GM21717 (cell line): Measurements from ENCODE around the gene LRRD1.
"Not testable (repeated sequence)": the region's sequence is repeated elsewhere in the genome, so short reads cannot be mapped to it uniquely, and the experiment has no call there.

Experiments
- ATAC-seq: cut with Tn5 transposase; IDR thresholded peaks from one replicate; pipeline ENCODE4 v1.9.1; 2021; ENCODE audit warnings: mild to moderate bottlenecking, moderate library complexity; ENCODE audit not compliant: unreplicated experiment

LRRD1 gene

DNA sequence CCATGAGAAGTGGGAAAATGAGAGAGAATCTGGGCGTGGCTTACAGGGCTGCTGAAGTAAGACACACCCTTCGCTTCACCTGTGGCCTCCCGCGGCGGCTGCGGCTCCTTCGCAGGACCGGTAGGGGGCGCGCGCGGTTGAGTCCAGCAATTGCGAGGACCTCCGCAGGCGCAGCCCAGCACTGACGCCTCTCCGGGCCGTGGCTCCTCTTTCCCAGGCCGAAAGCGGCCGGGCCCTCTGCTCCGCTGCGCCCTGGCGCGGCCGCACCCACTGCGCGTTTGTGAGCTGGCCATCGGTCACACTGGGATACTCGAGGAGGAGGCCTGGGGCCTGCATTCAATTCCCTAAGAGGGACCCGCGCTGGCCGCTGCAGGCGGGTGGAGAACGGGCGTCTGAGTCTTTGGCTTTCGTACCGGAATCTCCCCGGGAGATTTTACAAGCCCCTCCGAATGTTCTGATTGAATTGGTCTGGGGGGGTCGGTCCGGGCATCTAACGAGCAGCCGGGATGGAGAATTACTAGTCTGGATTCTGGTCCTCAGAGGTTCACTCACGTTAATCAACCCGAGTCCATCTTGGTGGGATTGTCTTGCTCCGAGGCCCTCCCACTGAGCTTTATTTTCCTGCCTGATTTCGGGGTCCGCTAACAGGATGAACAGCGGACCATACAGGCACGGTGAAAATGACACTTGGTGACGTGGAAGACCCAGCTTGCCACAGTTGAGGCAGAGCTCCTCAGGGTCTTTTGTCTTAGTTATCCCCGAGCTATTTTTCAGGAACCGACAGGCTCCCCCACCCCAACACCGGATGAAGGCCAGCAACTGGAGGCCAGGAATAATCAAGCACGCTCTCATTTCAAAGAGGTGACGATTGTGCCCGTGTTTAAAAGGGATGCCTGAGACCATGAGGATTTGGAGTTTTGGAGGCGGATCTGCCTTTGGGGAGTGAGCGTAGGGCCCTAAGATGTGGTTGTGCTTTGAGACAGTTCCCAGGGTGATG lies at the start of gene LRRD1:
Gene LRRD1 (minus strand): TSS at position 215 of the 997 bp plus-strand sequence. CDS start 13,940 bp downstream, outside the sequence.
- ATAC-seq, result peak; percentile 99

DNA sequence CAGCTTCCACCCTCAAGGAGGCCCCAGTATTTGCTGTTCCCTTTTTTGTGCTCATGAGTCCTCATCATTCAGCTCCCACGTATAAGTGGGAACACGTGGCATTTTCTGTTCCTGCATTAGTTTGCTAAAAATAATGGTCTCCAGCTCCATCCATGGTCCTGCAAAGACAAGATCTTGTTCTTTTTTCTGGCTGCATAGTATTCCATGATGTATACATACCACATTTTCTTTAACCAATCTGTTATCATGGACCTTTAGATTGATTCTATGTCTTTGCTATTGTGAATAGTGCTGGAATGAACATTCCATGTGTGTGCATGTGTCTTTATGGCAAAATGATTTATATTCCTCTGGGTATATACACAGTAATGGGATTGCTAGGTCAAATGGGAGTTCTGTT lies 49.8 kb upstream of the LRRD1 start:
- ATAC-seq, result no peak

DNA sequence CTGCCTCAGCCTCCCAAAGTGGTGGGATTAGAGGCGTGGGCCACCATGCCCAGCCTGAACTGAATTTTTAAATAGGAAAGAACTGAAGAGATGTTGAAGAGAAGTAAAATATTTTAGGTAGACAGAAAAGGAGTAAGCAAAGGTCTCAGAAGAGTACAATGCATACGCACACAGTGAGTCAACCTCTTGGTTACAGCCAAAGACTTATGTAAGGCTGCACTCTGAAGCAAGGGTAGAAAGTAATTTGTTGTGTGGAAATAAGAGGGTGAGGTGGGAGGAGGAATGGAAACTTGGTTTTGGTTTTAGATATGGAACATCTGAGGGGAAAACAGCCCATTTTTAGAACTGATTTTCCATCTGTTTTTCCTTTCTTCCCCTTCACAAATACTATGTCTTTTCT lies 49.2 kb upstream of the LRRD1 start:
- ATAC-seq, result no peak

DNA sequence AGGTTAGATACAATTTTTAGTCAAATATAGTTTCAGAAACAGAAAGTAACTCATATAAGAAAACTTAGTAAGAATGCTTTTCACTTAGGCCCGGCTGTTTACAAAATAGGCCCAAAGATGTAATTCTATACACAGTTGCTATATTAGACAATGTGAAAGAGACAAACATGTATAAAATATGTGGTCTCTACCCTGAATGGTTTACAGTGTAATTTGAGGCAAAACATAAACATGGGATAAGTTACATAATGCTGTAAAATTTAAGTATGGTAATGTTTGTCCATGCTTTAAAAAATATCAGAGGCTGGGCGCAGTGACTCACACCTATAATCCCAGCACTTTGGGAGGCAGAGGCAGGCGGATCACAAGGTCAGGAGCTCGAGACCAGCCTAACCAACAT lies 48.0 kb upstream of the LRRD1 start:
- no peak for ATAC-seq

DNA sequence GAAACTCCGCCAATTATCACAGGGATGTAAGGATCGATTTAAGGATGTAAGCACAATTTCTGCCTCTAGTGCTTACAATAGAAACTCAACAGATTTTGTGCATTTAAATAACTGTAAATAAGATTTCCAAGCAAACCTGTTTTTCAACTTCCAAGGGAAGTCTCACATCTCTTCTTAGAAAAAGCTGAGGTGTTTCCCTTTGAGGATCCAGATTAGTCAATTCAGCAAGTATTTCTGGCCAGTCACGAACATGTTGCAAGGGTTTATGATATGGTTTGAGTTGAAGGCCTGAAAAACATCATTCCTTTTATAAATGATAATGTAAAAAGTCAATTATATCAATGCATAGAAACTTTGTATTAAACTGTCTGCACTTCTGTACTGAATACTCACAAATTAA lies 42.8 kb upstream of the LRRD1 start:
- no peak for ATAC-seq

DNA sequence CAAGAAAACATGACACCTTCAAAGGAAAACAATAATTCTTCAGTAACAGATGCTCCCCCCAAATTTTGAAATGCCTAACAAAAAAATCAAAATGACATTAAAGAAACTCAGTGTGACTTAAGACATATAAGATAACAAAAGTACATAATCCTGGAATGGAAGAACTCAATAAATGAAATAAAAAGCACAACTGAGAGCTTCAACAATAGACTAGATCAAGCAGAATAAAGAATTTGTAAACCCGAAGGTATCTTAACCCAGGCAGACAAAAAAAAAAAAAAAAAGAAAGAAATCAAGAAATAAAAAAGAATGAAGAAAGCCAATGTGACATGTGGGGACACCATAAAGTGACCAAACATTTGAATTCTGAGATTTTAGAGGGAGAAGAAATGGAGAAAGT lies 27.7 kb upstream of the LRRD1 start:
- ATAC-seq, result no peak

DNA sequence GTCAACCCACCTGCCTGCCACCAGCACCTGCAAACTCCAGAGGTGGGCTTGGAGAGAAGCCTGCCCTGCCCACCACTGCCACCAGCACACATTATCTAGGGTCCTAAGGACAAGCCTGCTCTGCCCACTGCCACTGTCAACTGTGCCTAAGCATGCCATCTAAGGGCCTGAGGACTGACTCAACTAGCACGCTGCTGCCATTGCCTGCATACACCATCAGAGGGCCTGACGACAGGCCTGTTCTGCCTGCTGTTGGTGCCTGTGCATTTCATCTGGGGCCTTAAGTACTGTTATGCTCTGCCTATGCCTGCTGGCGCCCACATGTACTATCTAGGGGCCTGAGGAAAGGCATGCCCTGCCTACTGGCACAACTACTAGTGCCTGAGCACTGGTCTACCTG lies 27.0 kb upstream of the LRRD1 start:
- ATAC-seq, result no peak

DNA sequence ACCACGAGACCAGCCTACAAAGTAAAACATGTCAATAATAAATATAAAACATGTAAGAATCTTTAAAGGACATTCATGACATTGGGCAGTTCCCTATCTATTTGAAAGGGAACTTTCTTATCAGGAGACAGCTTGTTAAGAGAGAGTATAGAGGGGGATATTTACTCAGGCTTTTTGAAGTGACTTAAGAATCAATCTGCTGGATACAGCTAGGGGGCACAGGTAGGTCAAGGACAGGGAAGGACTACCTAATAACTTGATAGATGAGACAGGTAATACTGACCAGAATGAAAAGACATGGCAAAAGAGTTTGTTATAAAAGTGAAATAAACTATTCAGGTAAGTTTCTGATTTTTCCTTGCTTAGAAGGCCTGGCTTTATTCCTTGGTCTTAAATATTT lies 21.8 kb upstream of the LRRD1 start:
- ATAC-seq, result no peak

DNA sequence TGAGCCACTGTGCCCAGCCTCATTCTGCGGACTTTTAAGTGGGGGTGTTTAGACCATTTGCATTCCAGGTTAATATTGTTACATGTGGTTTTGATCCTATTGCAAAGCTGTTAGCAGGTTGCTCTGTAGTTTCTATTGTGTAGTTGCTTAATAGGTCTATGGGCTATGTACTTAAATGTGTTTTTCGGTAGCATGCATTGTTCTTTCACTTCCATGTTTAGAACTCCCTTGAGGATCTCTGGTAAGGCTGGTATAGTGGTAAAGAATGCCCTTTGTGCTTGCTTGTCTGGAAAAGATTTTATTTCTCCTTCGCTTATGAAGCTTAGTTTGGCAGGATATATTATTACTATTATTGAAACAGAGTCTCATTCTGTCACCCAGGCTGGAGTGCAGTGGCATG lies 13.4 kb upstream of the LRRD1 start:
- no peak for ATAC-seq

DNA sequence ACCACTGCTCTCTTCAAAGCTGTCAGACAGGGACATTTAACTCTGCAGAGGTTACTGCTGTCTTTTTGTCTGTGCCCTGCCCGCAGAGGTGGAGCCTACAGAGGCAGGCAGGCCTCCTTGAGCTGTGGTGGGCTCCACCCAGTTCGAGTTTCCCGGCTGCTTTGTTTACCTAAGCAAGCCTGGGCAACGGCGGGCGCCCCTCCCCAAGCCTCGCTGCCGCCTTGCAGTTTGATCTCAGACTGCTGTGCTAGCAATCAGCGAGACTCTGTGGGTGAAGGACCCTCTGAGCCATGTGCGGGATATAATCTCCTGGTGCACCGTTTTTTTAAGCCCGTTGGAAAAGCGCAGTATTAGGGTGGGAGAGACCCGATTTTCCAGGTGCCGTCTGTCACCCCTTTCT lies 10.3 kb upstream of the LRRD1 start:
- ATAC-seq, result not testable (repeated sequence)

DNA sequence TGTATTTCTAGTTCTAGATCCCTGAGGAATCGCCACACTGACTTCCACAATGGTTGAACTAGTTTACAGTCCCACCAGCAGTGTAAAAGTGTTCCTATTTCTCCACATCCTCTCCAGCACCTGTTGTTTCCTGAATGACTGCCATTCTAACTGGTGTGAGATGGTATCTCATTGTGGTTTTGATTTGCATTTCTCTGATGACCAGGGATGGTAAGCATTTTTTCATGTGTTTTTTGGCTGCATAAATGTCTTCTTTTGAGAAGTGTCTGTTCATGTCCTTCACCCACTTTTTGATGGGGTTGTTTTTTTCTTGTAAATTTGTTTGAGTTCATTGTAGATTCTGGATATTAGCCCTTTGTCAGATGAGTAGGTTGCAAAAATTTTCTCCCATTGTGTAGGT lies 5.4 kb upstream of the LRRD1 start:
- not testable (repeated sequence) for ATAC-seq

DNA sequence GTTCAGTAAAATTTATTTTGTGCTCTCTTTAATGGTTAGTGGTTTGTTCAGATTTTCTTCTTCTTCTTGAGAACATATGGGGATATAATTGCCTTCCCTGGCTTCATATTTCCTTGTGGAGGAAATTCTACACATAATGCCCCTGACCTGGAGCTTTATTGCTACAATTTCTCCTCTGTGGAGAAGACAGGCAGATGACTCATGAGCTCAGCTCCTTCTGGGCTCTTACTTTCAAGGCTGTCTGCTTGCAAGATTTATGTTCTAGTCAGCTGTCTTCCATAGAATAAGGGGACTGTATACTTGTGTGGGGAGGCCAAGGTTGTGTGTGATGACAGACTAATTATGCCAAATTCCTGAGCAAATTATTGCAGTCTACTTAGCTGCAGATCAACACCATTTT lies 1.6 kb downstream of the LRRD1 start:
- ATAC-seq, result no peak

DNA sequence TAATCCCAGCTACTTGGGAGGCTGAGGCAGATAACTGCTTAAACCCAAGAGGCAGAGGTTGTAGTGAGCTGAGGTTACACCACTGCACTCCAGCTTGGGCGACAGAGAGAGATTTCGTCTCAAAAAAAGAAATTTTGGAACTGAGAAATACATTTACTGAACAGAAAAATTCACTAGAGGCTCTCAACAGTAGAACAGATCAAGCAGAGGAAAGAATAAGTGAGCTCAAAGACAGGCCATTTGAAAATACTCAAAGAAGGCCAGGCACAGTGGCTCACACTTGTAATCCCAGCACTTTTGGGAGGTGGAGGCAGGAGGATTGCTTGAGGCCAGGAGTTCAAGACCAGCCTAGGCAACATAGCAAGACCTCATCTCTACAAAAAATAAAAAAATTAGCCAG lies 9.4 kb downstream of the LRRD1 start:
- not testable (repeated sequence) for ATAC-seq

DNA sequence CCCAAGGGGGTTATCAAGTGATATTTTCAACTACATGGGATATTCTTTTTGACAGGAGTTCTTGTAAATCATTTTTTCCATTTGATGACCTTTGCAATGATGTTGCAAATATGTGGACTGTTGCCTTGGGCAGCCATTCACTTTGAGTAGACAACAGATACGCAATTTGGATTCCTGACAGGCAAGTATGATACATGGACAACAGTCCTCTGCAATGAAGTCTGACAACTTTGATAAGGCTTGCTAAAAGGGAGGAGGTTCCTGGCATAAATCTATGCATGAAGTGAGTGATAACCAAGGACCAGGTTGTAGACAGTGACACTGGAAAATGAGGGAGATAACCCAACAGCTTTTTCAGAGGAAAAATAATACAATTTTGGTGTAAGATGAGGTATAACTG lies 17.7 kb downstream of the LRRD1 start:
- no peak for ATAC-seq

DNA sequence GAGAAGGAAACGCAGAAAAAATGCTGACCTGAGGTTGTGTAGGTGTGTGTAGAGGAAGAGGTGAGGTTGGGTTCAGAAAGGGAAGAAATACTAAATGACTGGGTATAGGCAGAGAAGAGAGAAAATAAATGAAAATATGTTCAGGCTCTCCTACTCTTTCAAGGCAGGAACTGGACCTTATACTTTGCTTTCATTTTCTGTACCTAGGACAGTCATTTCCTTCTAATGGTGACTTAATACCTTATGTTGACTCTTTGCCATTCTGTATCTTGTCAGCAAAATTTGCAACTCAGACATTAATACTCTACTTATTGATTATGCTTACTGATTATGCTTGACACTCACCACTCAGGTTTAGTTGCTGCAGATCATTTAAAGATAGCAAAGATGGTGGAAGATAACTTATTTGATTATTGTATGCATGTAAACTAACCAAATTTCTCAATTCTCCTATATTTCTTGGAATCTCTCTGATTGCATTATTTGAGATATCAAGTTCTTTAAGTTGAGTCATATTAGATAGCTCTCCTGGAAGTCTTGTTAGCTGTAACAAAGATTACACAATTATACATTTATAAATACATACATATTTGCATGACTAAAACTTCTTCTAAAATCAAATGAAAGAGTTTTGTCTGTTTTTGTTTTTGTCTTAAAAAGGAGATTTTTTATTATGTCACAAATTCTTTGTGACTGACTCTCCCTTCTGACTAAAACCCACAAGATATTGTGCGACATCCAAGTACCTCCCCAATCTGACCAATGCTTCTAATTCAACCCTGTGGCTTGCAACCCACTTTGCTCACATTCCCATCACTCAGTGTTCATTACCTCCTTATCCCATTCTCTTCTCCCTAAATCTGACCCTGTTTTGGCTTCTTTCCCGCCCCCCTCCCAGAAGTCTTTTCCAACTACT lies 20.0 kb downstream of the LRRD1 start:
- ATAC-seq, result peak; percentile 83

DNA sequence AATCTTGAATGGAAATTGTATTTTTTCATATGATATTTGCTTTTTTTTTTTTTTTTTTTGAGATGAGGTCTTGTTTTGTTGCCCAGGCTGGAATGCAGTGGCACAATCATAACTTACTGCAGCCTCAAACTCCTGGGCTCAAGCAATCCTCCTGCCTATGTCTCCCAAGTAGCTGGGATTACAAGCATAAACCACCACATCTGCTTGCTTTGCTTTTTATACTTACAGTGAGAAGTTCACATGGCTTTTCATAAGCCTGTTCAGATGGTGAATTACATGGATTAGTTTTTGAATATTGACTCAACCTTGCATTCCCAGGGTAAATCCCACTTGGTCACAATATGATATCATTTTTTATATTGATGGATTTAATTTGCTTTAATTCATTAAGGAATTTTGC lies 22.0 kb downstream of the LRRD1 start:
- ATAC-seq, result no peak

DNA sequence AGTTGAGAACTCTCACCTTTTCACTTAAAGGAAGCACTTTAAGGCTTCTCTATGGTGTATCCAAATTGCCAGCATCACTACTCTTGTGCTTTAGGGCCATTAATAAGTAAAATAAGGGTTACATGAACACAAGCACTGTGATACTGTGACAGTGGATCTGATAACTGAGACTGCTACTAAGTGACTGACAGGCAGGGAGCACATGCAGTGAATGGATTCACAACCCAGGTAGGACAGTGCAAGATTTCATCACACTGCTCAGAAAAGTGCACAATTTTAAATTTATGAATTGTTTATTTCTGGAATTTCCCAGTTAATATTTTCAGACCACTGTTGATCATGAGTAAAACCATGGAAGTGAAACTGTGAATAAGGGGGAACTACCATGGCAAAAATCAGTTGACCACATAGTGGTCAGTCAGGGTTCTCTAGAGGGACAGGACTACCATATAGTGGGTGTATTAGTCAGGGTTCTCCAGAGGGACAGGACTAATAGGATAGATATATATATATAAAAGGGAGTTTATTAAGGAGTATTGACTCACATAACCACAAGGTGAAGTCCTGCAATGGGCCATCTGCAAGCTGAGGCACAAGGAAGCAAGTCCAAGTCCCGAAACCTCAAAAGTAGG lies 23.7 kb downstream of the LRRD1 start:
- ATAC-seq, result no peak

DNA sequence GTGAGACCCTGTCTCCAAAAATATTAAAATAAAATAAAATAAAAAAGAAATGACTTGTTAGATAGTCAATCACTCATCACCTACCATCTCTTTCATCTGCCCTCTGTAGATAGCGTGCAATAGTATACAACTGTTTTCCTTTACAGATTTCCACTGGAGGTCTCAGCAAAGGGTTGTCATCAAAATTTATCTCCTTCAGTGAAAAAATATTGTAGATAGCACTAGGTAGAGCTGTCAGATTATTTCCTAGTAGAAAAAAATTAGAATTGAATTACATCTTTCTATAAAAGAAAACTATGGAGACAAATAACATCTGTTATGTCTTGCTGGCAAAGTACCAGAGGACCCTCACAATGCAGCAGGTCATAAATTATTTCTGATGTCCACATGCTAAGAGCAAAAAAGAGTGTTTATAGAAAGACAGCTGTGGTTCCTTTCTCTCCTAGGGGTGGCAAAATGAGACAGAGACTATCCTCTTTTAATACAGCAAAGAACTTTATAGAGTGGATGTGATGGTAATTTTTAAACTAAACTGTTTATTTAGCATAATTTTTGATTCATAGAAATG lies 28.4 kb downstream of the LRRD1 start:
- ATAC-seq, result no peak

DNA sequence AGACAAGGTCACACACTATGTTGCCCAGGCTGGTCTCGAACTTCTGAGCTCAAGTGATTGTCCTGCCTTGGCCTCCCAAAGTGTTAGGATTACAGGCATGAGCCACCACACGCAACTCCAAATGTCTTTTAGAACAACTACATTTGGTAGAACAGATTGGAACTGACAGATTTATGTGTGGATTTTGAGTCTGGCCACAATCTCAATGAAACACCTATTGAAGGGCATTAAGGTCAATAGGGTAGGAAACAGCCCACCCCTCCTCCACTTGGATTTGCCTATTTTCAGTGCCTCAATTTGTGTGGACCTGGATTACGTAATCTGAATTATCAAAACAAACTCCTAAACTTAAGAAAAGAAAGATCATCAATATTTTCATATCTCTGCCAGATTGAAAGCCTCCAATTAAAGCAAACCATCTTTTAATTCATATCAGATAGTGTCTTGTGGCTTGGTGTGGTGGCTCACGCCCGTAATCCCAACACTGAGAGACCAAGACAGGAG lies 29.2 kb downstream of the LRRD1 start:
- ATAC-seq, result no peak

DNA sequence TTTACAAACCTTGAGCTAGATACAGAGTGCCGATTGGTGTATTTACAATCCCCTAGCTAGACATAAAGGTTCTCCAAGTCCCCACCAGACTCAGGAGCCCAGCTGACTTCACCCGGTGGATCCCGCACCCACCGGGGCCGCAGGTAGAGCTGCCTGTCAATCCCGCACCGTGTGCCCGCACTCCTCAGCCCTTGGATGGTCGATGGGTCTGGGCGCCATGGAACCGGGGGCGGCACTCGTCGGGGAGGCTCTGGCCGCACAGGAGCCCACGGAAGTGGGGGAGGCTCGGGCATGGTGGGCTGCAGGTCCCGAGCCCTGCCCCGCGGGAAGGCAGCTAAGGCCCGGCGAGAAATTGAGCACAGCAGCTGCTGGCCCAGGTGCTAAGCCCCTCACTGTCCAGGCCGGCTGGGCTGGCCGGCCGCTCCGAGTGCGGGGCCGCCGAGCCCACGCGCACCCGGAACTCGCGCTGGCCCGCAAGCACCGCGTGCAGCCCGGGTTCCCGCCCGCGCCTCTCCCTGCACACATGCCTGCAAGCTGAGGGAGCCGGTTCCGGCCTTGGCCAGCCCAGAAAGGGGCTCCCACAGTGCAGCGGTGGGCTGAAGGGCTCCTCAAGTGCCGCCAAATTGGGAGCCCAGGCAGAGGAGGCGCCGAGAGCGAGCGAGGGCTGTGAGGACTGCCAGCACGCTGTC lies 35.6 kb downstream of the LRRD1 start:
- ATAC-seq, result not testable (repeated sequence)
